Measurements from ENCODE around the gene ARL13B. TPM values are rescaled to one million over a fixed set of nuclear protein-coding genes. Genes with fewer than 3 reads are reported as not detected.
"Not testable (repeated sequence)": the region's sequence is repeated elsewhere in the genome, so short reads cannot be mapped to it uniquely, and the experiment has no call there.

ARL13B gene
- total RNA-seq, 2 experiments from 2014 or later, result 8.0 to 8.3 TPM

DNA sequence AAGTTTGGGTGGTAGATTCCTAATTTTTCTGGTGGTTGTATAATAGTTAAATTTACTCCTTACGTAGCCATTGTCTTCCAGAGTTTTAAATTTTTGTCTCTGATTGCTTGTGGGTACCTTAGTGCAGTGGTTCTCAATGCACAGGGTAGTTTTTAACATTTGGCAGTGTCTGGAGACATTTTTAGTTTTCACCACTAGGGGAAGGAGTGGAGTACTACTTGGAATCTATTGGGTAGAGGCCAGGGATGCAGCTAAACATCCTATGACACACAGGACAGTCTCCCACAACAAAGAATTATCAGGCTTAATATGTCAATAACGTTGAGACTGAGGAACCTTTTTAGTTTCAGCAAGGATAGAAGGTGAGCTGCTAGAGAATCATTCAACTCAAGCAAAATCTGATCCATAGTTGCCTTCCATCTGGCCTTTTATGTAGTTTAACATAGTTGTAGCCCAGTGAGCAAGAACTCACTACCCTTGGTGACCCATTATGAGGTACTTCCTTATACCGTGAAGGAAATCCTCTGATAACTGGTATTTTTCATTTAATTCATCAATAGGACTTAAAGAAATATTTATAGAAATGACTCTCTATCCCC, 57.1 kb downstream of the ARL13B start:
- no peaks in the 10 kb centered on the region for H3K9me3 Mint-ChIP-seq
- intact Hi-C loops (cut with micrococcal nuclease), result loop anchor here (2.0 kb wide), 2 partner anchors 26 kb away; partner anchors contain the start of genes DHFR2 and NSUN3

DNA sequence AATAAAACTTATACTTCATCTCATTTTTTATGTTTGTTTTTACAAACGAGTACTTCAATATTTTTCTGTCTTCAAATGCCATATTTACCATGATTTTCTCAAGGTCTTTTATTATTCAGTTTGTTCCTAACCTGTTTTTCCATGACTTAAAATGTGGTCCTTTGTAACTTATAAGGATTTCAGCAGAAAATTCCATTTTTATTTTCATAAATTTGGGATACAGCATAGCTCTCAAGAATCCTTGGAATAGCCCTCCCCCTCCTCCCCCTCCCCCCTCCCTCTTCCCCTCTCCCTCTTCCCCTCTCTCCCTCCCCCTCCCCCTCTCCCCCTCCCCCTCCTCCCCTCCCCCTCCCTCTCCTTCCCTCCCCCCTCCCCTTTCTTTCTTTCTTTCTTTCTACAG, 63.3 kb downstream of the ARL13B start:
- Mint-ChIP-seq H3K4me1 (ENCODE audit: low read depth) (no peaks in the 10 kb centered on the region), H3K4me3 (no peak overlapping the region), H3K27me3 (ENCODE audit: low read depth) (no peaks in the 10 kb centered on the region), H3K36me3 (ENCODE audit: low read depth) (peaks cover 11% of the 10 kb centered on the region), H3K9me3 (no peaks in the 10 kb centered on the region), H3K27ac (no peak overlapping the region)
- no peak for DNase-seq
- CTCF ChIA-PET, result no interaction called here
- intact Hi-C loops (cut with micrococcal nuclease), result no loop called here

More for the DNA sequence above, 57.1 kb downstream of the ARL13B start:
- Mint-ChIP-seq H3K36me3 (ENCODE audit: low read depth) (peaks cover 5% of the 10 kb centered on the region), H3K27ac (no peak overlapping the region), H3K27me3 (ENCODE audit: low read depth) (no peaks in the 10 kb centered on the region), H3K4me1 (ENCODE audit: low read depth) (no peaks in the 10 kb centered on the region), H3K4me3 (no peak overlapping the region)
- DNase-seq, result no peak
- CTCF ChIA-PET, result interaction anchor here (1.0 to 1.3 kb wide), 4 partner anchors 9 to 32 kb away, joined by 3 to 4 read pairs (median 4); partner anchors contain the start of gene DHFR2

DNA sequence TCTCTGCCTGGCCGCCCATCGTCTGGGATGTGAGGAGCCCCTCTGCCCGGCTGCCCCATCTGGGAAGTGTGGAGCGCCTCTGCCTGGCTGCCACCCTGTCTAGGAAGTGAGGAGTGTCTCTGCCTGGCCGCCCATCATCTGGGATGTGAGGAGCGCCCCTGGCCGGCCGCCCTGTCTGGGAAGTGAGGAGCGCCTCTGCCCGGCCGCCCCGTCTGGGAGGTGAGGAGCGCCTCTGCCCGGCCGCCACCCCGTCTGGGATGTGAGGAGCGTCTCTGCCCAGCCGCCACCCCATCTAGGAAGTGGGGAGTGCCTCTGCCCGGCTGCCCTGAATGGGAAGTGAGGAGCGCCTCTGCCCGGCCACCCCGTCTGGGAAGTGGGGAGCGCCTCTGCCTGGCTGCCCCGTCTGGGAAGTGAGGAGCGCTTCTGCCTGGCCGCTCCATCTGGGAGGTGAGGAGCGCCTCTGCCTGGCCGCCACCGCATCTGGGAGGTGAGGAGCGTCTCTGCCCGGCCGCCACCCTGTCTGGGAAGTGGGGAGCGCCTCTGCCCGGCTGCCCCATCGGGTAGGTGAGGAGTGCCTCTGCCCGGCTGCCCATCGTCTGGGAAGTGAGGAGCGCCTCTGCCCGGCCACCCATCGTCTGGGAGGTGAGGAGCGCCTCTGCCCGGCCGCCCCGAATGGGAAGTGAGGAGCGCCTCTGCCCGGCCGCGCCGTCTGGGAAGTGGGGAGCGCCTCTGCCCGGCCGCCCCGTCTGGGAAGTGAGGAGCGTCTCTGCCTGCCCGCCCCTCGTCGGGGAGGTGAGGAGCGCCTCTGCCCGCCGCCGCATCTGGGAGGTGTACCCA, 64.4 kb downstream of the ARL13B start:
- not testable (repeated sequence) for H3K9me3 Mint-ChIP-seq, H3K27ac Mint-ChIP-seq

DNA sequence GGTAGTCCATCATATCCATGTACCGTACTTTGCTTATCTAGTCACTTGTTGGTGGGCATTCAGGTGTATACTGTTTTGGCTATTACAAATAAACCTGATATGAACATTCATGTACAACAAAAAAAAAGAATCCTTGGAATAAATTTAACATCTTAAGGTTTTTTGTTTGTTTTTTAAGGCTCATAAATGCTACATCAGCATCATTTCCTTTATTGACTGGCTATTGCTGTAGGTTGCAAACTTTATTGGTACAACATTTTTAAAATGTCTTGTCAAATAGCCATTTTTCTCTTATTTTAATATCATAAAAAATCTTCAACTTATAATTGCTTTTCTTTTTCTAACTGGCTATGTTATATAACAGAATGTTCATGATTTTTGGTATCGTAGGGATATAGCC, 66.6 kb downstream of the ARL13B start:
- intact Hi-C loops (cut with micrococcal nuclease), result no loop called here
- Mint-ChIP-seq H3K36me3 (ENCODE audit: low read depth) (peaks cover 11% of the 10 kb centered on the region), H3K9me3 (no peaks in the 10 kb centered on the region), H3K4me3 (no peak overlapping the region), H3K27ac (no peak overlapping the region), H3K4me1 (ENCODE audit: low read depth) (no peaks in the 10 kb centered on the region), H3K27me3 (ENCODE audit: low read depth) (no peaks in the 10 kb centered on the region)
- no peak for DNase-seq
- CTCF ChIA-PET, result no interaction called here

More for the DNA sequence above, 64.4 kb downstream of the ARL13B start:
- CTCF ChIA-PET; H3K27me3 Mint-ChIP-seq (ENCODE audit: low read depth); H3K4me3 Mint-ChIP-seq; H3K4me1 Mint-ChIP-seq (ENCODE audit: low read depth); intact Hi-C loops (cut with micrococcal nuclease); DNase-seq: not testable (repeated sequence)
- H3K36me3 Mint-ChIP-seq (ENCODE audit: low read depth), result peaks cover 11% of the 10 kb centered on the region

DNA sequence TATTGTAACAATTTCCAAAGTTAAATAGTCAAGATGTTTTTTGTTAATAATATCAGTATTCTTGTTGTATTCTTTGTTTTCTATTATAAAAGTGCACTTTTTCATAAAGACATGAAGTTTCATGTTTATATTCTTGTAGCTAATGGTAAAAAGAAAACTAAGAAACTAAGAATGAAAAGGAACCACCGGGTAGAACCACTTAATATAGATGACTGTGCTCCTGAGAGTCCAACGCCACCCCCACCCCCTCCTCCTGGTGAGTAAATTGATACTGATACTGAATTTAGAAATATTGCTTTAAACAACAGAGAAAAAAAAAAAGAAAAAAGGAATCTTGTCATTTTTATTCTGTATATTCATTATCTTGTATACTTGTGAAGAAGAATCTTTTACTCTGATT, 69.3 kb downstream of the ARL13B start:
- no peaks in the 10 kb centered on the region for H3K4me1 Mint-ChIP-seq (ENCODE audit: low read depth)
- peaks cover 5% of the 10 kb centered on the region for H3K36me3 Mint-ChIP-seq (ENCODE audit: low read depth)
- H3K4me3 Mint-ChIP-seq, result no peak overlapping the region
- no peak overlapping the region for H3K27ac Mint-ChIP-seq
- CTCF ChIA-PET, result no interaction called here
- intact Hi-C loops (cut with micrococcal nuclease), result no loop called here
- H3K27me3 Mint-ChIP-seq (ENCODE audit: low read depth), result no peaks in the 10 kb centered on the region
- H3K9me3 Mint-ChIP-seq, result no peaks in the 10 kb centered on the region
- DNase-seq, result no peak

DNA sequence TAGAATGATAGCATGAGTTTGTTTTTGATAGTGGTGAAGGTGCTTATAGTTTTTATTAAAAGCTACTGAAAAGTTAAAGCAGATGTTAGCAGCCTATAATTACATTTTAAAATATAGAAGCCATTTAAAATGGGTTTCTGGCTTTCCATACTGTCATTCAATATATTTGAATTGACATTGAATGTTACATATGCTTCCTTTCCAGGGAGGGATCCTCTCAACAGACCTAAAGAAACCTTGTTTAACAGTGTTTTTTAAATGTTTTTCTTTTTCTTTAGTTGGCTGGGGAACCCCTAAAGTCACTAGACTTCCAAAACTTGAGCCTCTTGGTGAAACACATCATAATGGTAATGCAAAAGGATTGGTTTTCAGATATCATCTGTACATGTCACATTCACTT, 70.6 kb downstream of the ARL13B start:
- CTCF ChIA-PET, result interaction anchor here (0.8 kb wide), 1 partner anchor 40 kb away, joined by 3 read pairs; no protein-coding TSS in a partner anchor
- intact Hi-C loops (cut with micrococcal nuclease), result no loop called here
- no peaks in the 10 kb centered on the region for H3K27me3 Mint-ChIP-seq (ENCODE audit: low read depth)
- DNase-seq, result no peak
- no peaks in the 10 kb centered on the region for H3K4me1 Mint-ChIP-seq (ENCODE audit: low read depth)
- H3K4me3 Mint-ChIP-seq, result no peak overlapping the region
- no peaks in the 10 kb centered on the region for H3K36me3 Mint-ChIP-seq (ENCODE audit: low read depth)
- H3K27ac Mint-ChIP-seq, result no peak overlapping the region
- no peaks in the 10 kb centered on the region for H3K9me3 Mint-ChIP-seq

DNA sequence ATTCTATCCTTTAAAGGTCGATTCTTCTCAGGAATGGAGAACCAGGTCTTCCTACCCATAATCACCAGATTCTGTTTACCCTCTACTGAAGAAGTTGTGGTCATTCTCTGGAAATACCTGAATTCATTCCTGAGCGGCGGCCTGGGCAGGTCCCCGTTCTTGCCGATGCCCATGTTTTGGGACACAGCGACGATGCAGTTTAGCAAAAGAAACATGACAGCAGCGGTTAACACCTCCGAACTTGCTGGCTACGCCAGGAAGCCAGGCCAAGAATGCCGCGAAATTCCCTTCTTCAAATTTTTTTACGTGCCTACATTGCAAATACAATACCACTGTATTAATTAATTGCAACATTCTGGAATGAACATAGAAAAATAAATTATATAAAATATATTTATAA, 81.3 kb downstream of the ARL13B start:
- H3K27me3 Mint-ChIP-seq (ENCODE audit: low read depth), result no peaks in the 10 kb centered on the region
- no peak overlapping the region for H3K27ac Mint-ChIP-seq
- H3K4me3 Mint-ChIP-seq, result no peak overlapping the region
- CTCF ChIA-PET, result no interaction called here
- H3K36me3 Mint-ChIP-seq (ENCODE audit: low read depth), result peaks cover 23% of the 10 kb centered on the region
- intact Hi-C loops (cut with micrococcal nuclease), result no loop called here
- H3K9me3 Mint-ChIP-seq, result no peaks in the 10 kb centered on the region
- peaks cover 45% of the 10 kb centered on the region for H3K4me1 Mint-ChIP-seq (ENCODE audit: low read depth)
- DNase-seq, result no peak

DNA sequence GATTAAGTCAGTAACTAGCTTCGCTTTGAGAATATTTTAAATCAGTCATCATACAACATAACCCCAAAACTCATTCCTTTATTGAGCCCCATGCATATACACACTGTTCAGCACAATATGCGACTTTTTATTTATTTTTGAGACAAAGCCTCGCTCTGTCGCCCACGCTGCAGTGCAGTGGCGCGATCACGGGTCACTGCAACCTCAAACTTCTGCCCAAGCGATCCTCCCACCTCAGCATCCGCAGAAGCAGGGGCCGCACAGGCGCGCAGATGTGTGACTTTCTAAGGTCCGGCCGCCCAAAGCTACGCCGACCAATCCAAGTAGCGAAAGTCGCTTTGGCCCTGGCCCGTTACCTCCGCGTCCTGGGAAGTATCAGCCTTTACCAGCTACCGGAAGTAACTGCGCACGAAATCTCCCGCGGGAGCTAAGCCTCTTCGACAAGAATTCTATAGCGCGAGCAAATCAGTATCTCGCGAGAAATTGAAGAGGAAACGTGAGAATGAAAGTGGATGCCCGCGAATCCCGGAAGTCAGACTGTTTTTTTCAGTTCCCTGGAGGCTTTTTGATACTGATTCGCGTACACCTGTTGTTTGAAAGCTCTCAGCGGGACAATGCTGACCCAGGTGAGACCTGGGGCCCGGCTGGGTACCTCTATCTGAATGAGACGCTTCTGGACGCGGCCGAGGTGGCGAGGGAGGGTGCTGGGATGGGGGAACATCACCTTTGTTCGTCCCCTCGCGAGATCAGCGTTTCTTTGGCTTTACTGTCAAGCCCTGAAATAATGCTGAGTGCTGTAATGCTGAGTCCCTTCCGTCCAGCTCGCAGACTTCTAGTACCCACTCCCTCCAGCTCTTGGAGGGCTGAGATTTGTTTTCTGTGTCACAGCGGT, 82.8 kb downstream of the ARL13B start, which contains the start of the genes DHFR2 and NSUN3:
DHFR2 (minus strand) TSS at position 404 of the 892 bp plus-strand sequence. CDS start 1,405 bp downstream, outside the sequence.
NSUN3 (plus strand) TSS at position 549 of the 892 bp plus-strand sequence; CDS start at position 615, 66 bp downstream.
- CTCF ChIA-PET, result interaction anchor here (1.0 to 1.8 kb wide), 6 partner anchors 8 to 59 kb away, joined by 3 to 6 read pairs (median 4); no protein-coding TSS in a partner anchor
- H3K27ac Mint-ChIP-seq, result peak within 1 kb of the TSS; percentile 99
- H3K9me3 Mint-ChIP-seq, result peaks cover 5% of the 10 kb centered on the region
- peak; percentile 88 for DNase-seq
- intact Hi-C loops (cut with micrococcal nuclease), result loop anchor here (1.0 to 2.0 kb wide), 3 partner anchors 26 to 82 kb away; partner anchors contain the start of gene ARL13B
- H3K27me3 Mint-ChIP-seq (ENCODE audit: low read depth), result no peaks in the 10 kb centered on the region
- peaks cover 36% of the 10 kb centered on the region for H3K36me3 Mint-ChIP-seq (ENCODE audit: low read depth)
- peak within 1 kb of the TSS; percentile 95 for H3K4me3 Mint-ChIP-seq
- H3K4me1 Mint-ChIP-seq (ENCODE audit: low read depth), result peaks cover 59% of the 10 kb centered on the region

DNA sequence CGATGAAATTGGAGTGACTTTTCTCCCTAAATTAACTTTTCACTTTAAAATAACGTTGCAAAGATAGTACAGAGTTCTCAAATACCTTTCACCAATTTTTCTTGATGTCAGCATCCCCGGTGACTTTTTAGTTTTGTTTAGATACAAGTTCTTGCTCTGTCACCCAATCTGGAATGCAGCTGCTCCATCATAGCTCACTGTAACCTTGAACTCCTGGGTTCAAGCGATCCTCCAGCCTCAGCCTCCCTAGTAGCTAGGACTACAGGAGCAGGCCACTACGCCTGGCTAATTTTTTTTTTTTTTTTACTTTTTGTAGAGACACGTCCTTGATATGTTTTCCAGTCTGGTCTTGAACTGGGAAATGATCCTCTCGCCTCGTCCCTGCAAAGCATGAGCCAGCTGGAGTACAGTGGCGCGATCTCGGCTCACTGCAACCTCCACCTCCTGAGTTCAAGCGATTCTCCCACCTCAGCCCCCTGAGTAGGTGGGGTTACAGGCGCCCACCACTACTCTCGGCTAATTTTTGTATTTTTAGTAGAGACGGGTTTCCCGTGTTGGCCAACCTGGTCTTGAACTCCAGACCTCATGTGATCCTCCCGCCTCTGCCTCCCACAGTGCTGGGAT, 83.7 kb downstream of the ARL13B start:
- H3K27me3 Mint-ChIP-seq (ENCODE audit: low read depth), result no peaks in the 10 kb centered on the region
- H3K4me1 Mint-ChIP-seq (ENCODE audit: low read depth), result peaks cover 58% of the 10 kb centered on the region
- CTCF ChIA-PET, result interaction anchor here (1.0 to 1.8 kb wide), 3 partner anchors 50 to 60 kb away, joined by 3 to 6 read pairs (median 4); no protein-coding TSS in a partner anchor
- peak overlapping the region; percentile 99 for H3K27ac Mint-ChIP-seq
- peaks cover 5% of the 10 kb centered on the region for H3K9me3 Mint-ChIP-seq
- intact Hi-C loops (cut with micrococcal nuclease), result loop anchor here (2.0 kb wide), 1 partner anchor 27 kb away; no protein-coding TSS in a partner anchor
- H3K4me3 Mint-ChIP-seq, result peak overlapping the region; percentile 95
- peaks cover 38% of the 10 kb centered on the region for H3K36me3 Mint-ChIP-seq (ENCODE audit: low read depth)
- DNase-seq, result no peak

DNA sequence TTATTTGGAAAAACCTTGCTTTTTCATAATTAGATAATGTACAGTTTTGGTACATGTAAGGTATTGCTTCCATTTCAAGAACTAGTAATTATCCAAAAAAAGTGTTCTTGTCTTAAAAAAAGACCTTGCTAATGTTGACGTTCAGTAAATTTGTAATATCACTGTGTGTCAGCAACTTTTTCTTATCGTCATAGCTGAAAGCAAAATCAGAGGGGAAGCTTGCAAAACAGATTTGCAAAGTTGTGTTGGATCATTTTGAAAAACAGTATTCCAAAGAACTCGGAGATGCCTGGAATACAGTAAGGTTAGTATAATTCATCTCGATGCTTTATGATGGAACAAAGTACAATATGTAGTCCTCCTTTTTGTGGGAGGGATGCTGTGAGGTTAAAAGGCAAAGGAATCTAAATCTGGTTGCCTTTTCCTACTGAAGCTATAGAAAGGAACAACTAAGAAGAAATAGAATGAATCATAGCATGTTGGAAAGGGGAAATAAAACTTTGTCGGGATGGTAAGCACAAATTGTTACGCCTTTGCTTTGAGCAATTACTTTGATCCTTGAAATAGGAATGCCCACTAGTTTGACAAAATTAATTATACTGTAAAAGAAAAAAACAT, 84.4 kb downstream of the ARL13B start:
- peaks cover 35% of the 10 kb centered on the region for H3K36me3 Mint-ChIP-seq (ENCODE audit: low read depth)

DNA sequence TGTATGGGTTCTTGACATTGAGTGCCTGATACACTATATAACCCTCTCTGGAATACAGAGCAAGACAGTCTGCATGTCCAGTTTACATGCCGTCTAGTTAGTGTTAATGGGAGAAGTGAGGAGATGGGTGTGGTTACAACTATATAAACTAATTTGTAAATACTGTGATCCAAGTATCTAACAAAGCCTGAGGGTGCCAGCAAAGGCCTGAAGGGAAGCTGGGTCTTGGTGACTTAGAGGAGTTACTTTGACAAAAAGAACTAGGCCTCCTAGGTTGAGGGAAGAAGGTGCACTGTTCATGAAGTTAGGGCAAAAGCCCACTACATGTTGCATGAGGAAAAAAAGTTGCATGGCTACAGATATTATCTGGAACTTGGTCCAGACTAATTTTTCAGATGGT, 85.2 kb downstream of the ARL13B start:
- no peak for DNase-seq
- intact Hi-C loops (cut with micrococcal nuclease), result no loop called here
- peaks cover 5% of the 10 kb centered on the region for H3K9me3 Mint-ChIP-seq
- peaks cover 59% of the 10 kb centered on the region for H3K4me1 Mint-ChIP-seq (ENCODE audit: low read depth)
- no peak overlapping the region for H3K27ac Mint-ChIP-seq
- H3K36me3 Mint-ChIP-seq (ENCODE audit: low read depth), result peaks cover 34% of the 10 kb centered on the region
- H3K4me3 Mint-ChIP-seq, result peak overlapping the region; percentile 17
- no peaks in the 10 kb centered on the region for H3K27me3 Mint-ChIP-seq (ENCODE audit: low read depth)
- CTCF ChIA-PET, result interaction anchor here (0.6 kb wide), 1 partner anchor 75 kb away, joined by 3 read pairs; no protein-coding TSS in a partner anchor

More for the DNA sequence above, 84.4 kb downstream of the ARL13B start:
- Mint-ChIP-seq H3K9me3 (peaks cover 5% of the 10 kb centered on the region), H3K4me3 (peak overlapping the region; percentile 95), H3K4me1 (ENCODE audit: low read depth) (peaks cover 57% of the 10 kb centered on the region), H3K27ac (peak overlapping the region; percentile 99), H3K27me3 (ENCODE audit: low read depth) (no peaks in the 10 kb centered on the region)
- DNase-seq, result no peak
- CTCF ChIA-PET, result interaction anchor here (0.6 kb wide), 1 partner anchor 75 kb away, joined by 3 read pairs; no protein-coding TSS in a partner anchor
- intact Hi-C loops (cut with micrococcal nuclease), result no loop called here

Data from activated naive CD4-positive, alpha-beta T cell treated with anti-CD3 and anti-CD28 coated beads for 36 hours (primary cell).